Activated naive CD4-positive, alpha-beta T cell treated with anti-CD3 and anti-CD28 coated beads, Interleukin-2, amount 10 ng/mL, durations not matched to agents 7 days and 5 days (primary cell): ENCODE data around the gene NDUFS8.

ENCODE experiments used
- CTCF ChIA-PET: fragments of 350-600 bp; sonication (Branson Sonifier 250); formaldehyde crosslinking; loops from one replicate; lab custom pipeline; 2021; ENCODE audit warnings: antibody characterized with exemption; lab: Charles Lee
- DNase-seq: peaks from one replicate; pipeline ENCODE4 v3.0.0-alpha.2; 2020
- H3K27ac Mint-ChIP-seq: one replicate; pipeline ENCODE4 v1.8.0; 2021; ENCODE audit warnings: mild to moderate bottlenecking, moderate library complexity, mixed read lengths
- H3K27me3 Mint-ChIP-seq: one replicate; pipeline ENCODE4 v1.8.0; 2021; ENCODE audit warnings: mild to moderate bottlenecking, mixed read lengths
- H3K36me3 Mint-ChIP-seq: one replicate; pipeline ENCODE4 v1.8.0; 2021; ENCODE audit warnings: mixed read lengths
- H3K4me1 Mint-ChIP-seq: one replicate; pipeline ENCODE4 v1.8.0; 2021; ENCODE audit warnings: mixed read lengths
- H3K4me3 Mint-ChIP-seq: one replicate; pipeline ENCODE4 v1.8.0; 2021; ENCODE audit warnings: mild to moderate bottlenecking, moderate library complexity, mixed read lengths
- H3K9me3 Mint-ChIP-seq: one replicate; pipeline ENCODE4 v1.8.0; 2021; ENCODE audit warnings: mixed read lengths

NDUFS8 gene

DNA sequence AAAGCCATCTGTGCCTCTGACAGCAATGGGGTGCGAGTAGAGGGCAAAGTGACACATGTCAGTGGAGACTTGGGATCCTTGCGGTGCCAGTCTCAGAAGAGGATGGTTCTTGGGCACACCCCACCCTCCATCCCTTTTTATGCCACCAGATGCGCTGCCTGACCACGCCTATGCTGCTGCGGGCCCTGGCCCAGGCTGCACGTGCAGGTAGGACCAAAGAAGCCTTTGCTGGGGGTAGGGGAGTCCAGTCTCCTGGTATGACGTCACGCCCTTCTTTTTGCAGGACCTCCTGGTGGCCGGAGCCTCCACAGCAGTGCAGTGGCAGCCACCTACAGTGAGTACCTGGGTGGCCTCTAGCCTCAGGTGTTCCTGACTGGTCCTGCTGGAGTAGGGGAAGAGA is 1.5 kb downstream of the NDUFS8 start:
- CTCF ChIA-PET, result no interaction called here
- peak overlapping the region; percentile 82 for H3K4me3 Mint-ChIP-seq
- H3K27ac Mint-ChIP-seq, result peak overlapping the region; percentile 88
- H3K4me1 Mint-ChIP-seq, result peaks cover 40% of the 10 kb centered on the region
- H3K9me3 Mint-ChIP-seq, result no peaks in the 10 kb centered on the region
- no peak for DNase-seq
- peaks cover 10% of the 10 kb centered on the region for H3K36me3 Mint-ChIP-seq
- H3K27me3 Mint-ChIP-seq, result no peaks in the 10 kb centered on the region

DNA sequence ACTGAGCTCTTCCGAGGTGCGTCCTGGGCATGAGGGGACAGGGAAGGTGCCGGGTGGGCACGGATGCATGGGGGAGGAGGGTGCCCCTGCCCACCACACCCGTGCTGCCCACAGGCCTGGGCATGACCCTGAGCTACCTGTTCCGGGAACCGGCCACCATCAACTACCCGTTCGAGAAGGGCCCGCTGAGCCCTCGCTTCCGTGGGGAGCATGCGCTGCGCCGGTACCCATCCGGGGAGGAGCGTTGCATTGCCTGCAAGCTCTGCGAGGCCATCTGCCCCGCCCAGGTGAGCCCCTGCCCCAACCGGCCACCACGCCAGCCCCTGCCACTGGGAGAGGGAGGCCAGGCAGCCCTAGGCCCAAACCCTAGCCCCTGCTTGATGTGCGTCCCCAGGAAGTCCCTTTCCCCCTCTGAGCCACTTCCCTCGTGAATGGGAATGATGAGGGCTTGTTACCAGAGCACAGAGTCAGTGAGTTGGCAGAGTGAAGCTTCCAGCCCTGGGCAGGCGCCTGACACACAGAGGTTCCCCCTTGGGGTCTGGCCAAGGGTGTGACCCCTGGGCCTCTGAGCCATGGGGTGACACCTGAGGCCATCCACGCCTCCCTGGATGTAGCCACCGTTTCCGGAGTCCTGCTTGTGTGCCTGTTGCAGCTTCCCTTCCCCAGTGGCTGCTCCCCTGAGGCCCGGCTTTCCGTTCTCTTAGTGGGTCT is 2.7 kb downstream of the NDUFS8 start:
- no peaks in the 10 kb centered on the region for H3K27me3 Mint-ChIP-seq
- no peak overlapping the region for H3K4me3 Mint-ChIP-seq
- CTCF ChIA-PET, result no interaction called here
- H3K36me3 Mint-ChIP-seq, result peaks cover 10% of the 10 kb centered on the region
- DNase-seq, result no peak
- peaks cover 48% of the 10 kb centered on the region for H3K4me1 Mint-ChIP-seq
- no peaks in the 10 kb centered on the region for H3K9me3 Mint-ChIP-seq
- H3K27ac Mint-ChIP-seq, result no peak overlapping the region

DNA sequence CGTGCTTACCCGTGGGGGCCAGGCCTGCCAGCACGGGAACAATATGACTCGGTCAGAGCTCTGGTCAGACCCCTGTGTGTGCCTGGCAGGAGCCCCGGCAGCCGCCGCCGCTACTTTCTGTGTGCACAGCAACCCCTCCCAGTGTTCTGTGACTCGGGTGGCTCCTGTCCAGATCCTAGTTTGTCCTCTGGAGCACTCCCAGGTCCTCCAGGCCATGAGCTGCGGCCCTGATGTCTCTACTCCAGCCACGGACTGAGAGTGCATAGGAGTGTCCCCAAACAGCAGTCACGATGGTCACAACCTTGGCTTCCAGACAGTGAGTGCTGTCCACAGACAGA is 3.2 kb downstream of the NDUFS8 start:
- CTCF ChIA-PET, result no interaction called here
- no peak overlapping the region for H3K27ac Mint-ChIP-seq

DNA sequence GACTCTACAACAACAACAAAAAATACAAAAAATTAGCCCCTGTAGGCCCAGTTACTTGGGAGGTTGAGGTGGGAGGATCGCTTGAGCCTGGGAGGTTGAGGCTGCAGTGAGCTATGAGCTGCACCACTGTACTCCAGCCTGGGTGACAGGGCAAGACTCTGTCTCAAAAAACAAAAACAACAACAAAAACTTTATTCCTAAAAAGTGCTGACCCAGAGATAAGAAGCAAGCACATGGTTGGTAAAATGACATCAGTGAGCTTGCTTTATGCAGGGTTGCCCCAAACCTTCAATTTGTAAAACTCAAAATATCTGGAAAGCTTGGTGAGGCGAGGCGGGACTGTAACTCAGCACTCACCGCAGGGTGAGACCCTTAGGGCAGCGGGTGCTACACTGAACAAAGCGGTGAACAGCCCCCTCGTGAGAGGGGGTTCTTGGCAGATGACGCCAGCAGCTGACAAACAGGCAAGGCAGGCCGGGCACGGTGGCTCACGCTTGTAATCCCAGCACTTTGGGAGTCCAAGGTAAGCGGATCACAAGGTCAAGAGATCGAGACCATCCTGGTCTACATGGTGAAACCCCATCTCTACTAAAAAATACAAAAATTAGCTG is 4.9 kb downstream of the NDUFS8 start:
- Mint-ChIP-seq H3K4me1 (peaks cover 39% of the 10 kb centered on the region), H3K27ac (peak overlapping the region; percentile 74), H3K4me3 (no peak overlapping the region), H3K9me3 (no peaks in the 10 kb centered on the region), H3K36me3 (peaks cover 10% of the 10 kb centered on the region), H3K27me3 (no peaks in the 10 kb centered on the region)
- CTCF ChIA-PET, result interaction anchor here (1.1 kb wide), 1 partner anchor 222 kb away, joined by 3 read pairs; no protein-coding TSS in a partner anchor
- DNase-seq, result no peak

More for the DNA sequence above, 3.2 kb downstream of the NDUFS8 start:
- no peak for DNase-seq
- peaks cover 10% of the 10 kb centered on the region for H3K36me3 Mint-ChIP-seq
- H3K9me3 Mint-ChIP-seq, result no peaks in the 10 kb centered on the region
- no peak overlapping the region for H3K4me3 Mint-ChIP-seq
- no peaks in the 10 kb centered on the region for H3K27me3 Mint-ChIP-seq
- H3K4me1 Mint-ChIP-seq, result peaks cover 47% of the 10 kb centered on the region

DNA sequence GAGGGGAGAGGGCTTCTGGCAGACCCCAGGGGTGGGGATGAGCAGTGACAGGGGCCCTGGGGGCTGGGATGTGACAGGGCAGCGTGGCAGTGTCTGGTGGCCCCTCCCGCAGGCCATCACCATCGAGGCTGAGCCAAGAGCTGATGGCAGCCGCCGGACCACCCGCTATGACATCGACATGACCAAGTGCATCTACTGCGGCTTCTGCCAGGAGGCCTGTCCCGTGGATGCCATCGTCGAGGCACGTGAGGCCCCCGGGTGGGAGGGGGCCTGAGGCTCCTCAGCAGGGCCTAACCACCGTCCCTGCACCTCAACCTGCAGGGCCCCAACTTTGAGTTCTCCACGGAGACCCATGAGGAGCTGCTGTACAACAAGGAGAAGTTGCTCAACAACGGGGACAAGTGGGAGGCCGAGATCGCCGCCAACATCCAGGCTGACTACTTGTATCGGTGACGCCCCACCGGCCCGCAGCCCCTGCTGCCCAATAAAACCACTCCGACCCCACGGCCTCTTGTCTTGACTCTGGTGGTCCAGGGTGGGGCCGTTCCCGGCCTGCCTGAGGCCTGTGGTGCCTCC is 5.7 kb downstream of the NDUFS8 start:
- H3K9me3 Mint-ChIP-seq, result no peaks in the 10 kb centered on the region
- DNase-seq, result no peak
- peaks cover 40% of the 10 kb centered on the region for H3K4me1 Mint-ChIP-seq
- CTCF ChIA-PET, result no interaction called here
- no peak overlapping the region for H3K4me3 Mint-ChIP-seq
- H3K27me3 Mint-ChIP-seq, result no peaks in the 10 kb centered on the region
- H3K36me3 Mint-ChIP-seq, result peaks cover 10% of the 10 kb centered on the region
- peak overlapping the region; percentile 90 for H3K27ac Mint-ChIP-seq

DNA sequence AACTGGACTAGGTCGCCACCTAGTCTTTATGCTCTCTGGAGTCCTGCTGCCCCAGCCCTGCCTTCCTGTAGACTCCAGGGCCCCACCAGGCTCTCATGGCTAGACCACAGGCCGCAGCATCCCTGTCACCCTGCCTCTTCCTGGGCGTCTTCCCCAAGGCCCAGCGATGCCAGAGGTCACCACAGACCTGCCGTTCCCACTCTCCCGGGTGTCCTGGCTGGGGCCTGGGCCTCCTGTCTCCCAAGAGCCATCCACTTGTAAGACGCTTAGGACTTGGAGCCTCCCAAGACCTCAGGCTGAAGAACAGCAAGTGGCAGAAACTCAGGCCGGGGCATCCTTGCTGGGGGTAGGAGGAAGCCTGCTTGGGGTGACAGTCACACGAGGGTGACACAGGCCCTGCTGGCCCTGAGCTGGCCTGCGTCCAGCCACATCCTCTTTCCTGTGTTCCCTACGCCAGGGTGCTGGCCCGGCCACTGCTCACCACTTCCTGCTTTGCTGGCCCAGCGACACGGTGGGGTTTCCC is 6.3 kb downstream of the NDUFS8 start:
- H3K4me1 Mint-ChIP-seq, result peaks cover 40% of the 10 kb centered on the region
- peaks cover 11% of the 10 kb centered on the region for H3K36me3 Mint-ChIP-seq
- H3K27me3 Mint-ChIP-seq, result no peaks in the 10 kb centered on the region
- DNase-seq, result peak; percentile 50
- no peaks in the 10 kb centered on the region for H3K9me3 Mint-ChIP-seq
- H3K4me3 Mint-ChIP-seq, result peak overlapping the region; percentile 55
- peak overlapping the region; percentile 90 for H3K27ac Mint-ChIP-seq
- CTCF ChIA-PET, result no interaction called here

DNA sequence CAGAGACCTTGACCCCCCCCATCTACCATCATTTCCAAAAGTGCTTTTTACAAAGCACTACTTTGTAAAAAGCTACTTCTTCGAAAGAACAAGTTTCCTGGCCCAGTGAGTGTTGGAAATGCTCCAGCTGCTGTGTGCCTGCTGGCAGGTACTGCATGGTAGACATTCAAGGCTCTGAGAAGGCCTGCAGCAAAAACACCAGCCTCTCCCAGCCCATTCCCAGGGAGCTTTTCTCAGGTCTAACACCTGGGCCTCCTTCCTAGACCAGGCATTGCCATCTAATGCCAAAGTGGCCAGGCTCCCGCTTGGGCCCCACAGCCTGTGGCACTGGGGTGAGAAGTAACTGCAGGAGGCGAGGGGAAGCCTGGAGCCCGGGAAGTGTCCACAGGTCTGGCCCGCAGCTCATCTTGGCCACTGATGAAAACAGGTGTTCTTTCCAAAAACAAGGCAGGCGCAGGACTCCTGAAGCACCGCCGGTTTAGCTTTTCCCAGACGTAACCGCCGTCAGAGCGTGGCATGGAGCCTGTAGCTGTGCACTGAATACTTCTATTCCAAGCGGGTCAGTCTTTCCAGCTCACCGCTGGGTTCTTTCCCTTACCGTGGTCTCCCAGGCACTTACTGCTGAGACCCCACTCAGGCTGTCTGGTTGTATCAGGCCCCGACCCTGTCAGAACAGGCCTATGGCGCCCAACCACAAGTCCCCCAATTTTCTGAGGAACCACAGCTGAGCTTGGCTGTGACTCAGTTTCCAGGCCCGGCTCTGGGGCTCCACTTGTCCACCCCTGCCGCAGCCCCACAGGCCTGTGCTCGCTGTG is 7.1 kb downstream of the NDUFS8 start:
- H3K27me3 Mint-ChIP-seq, result no peaks in the 10 kb centered on the region
- peak overlapping the region; percentile 90 for H3K27ac Mint-ChIP-seq
- no peaks in the 10 kb centered on the region for H3K9me3 Mint-ChIP-seq
- peak overlapping the region; percentile 55 for H3K4me3 Mint-ChIP-seq
- CTCF ChIA-PET, result no interaction called here
- H3K4me1 Mint-ChIP-seq, result peaks cover 40% of the 10 kb centered on the region
- H3K36me3 Mint-ChIP-seq, result peaks cover 11% of the 10 kb centered on the region
- DNase-seq, result no peak

- H3K4me1 Mint-ChIP-seq, result peaks cover 40% of the 10 kb centered on the region
- H3K27me3 Mint-ChIP-seq, result no peaks in the 10 kb centered on the region
- no peaks in the 10 kb centered on the region for H3K9me3 Mint-ChIP-seq
- H3K36me3 Mint-ChIP-seq, result peaks cover 11% of the 10 kb centered on the region
- CTCF ChIA-PET, result no interaction called here
- H3K27ac Mint-ChIP-seq, result peak overlapping the region; percentile 45
- no peak for DNase-seq
- peak overlapping the region; percentile 95 for H3K4me3 Mint-ChIP-seq
These were observed 7.8 kb downstream of the NDUFS8 start for GRCh38 chr11:68038226-68038717.

DNA sequence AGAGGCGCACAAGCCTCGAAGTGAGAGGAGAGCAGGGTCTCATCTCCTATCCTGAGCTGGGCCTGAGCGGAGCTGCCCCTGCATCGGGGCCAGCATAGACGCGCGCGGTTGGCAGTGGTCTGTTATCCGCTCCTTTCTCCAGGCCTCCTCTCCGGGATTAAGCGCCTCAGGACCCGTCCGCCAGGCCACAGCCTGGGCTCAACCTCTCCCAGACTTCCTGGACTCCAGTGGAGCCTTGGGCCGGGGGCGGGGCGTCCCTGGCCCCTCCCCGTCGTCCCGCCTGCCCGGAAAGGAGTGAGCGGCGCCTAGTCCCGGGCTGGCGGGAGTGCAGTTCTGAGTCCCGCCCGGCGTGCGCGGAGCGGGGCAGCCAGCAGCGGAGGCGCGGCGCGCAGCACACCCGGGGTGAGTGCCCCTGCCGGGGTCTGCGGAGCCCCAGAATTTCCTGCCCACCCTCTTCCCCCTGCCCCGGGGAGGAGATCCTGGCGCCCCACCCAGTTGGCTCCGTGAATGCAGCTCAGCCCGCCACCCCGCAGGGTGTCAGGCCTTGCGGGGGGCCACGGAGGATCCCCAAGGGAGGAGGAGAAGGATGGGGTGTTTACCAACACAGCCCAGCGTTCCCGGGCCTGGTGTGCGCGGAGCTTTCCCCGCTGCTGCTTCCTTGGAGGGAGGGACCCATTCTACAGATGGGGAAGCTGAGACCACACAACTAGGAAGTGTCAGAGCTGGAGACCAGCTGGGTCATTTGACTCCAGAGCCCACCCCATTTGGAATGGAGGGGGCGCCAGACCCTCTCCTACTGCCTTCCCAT is 8.4 kb downstream of the NDUFS8 start, which contains the start of gene TCIRG1:
Gene TCIRG1, plus strand, starts transcription at position 308 of the 808 bp plus-strand sequence. CDS start 2,247 bp downstream, outside the sequence.
- CTCF ChIA-PET, result no interaction called here
- Mint-ChIP-seq H3K36me3 (peaks cover 8% of the 10 kb centered on the region), H3K9me3 (no peaks in the 10 kb centered on the region), H3K4me3 (peak within 1 kb of the TSS; percentile 95), H3K4me1 (peaks cover 40% of the 10 kb centered on the region), H3K27me3 (no peaks in the 10 kb centered on the region), H3K27ac (peak within 1 kb of the TSS; percentile 93)
- peak; percentile 77 for DNase-seq

DNA sequence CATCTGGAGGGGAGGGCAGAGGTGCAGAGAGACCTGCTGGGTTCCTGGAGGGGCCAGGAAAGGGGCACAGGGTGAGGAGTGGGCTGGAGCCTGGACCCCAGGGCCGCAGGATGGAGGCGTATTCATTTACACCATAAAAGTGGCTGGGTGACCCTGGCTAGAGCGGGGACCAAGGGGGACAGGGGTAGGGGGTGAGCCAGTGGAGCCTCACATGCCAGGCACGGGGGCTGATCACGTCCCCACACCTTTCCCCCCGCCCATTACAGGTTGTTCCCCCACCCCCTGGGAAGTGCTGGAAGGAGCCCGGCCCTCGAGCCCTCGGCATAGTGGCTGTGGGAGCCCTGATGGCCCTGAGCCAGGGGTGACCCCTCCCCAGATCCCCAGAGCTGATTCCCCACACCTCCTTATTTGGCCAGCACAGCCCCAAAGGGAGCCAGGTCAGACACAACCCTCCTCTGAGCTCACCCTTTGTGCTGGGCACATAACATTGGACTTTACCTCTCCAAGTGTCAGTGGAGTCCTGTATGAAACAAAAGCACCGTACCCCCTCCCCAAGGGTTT is 9.1 kb downstream of the NDUFS8 start:
- H3K36me3 Mint-ChIP-seq, result peaks cover 8% of the 10 kb centered on the region
- no peaks in the 10 kb centered on the region for H3K27me3 Mint-ChIP-seq
- H3K4me3 Mint-ChIP-seq, result peak overlapping the region; percentile 95
- no peaks in the 10 kb centered on the region for H3K9me3 Mint-ChIP-seq
- CTCF ChIA-PET, result no interaction called here
- peak overlapping the region; percentile 93 for H3K27ac Mint-ChIP-seq
- peak; percentile 40 for DNase-seq
- peaks cover 40% of the 10 kb centered on the region for H3K4me1 Mint-ChIP-seq

DNA sequence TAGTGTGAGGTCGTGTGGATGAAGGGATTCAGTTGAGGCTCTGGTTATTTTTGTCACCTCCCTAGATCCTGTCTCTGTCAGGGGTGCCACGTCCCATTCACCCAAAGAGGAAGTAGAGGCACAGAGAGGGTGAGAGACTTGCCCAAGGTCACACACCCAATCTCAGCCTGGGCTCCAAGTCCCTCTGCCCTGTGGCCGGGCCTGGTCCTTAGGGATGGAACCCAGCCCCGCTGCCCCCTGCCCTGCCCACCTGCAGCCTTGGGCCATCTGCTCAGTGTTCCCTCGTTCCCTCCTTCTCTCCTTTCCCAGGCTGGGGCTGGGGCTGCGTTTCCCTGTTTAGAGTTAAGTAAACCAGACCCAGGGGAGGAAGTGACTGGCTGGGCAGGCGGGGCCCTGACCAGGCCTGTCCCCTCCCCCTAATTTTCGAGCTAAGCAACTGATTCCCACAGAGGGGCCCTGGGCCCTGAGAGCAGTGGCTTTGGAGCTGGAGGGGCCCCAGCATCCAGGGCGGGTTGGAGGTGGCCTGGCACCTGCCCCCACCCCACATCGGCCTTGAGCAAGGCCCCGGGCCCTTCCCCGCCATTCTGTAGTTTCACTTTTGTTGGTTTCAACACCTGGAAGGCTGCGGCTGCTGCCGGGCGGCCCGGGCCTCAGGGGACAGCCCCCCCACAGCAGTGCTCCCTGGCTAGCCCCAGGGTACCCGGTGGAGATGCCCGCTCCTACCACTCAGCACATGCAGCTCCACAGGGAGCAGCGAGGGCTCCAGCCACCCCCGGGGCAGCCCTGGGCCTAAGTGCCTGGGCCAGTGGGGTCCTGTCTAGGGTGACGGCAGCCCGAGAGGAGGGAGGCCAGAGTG is 9.8 kb downstream of the NDUFS8 start:
- Mint-ChIP-seq H3K4me3 (peak overlapping the region; percentile 95), H3K27me3 (no peaks in the 10 kb centered on the region), H3K27ac (peak overlapping the region; percentile 93), H3K4me1 (peaks cover 39% of the 10 kb centered on the region), H3K9me3 (no peaks in the 10 kb centered on the region), H3K36me3 (peaks cover 8% of the 10 kb centered on the region)
- CTCF ChIA-PET, result interaction anchor here (1.6 kb wide), 1 partner anchor 30 kb away, joined by 5 read pairs; the partner anchor contains the start of gene ALDH3B1
- peak; percentile 77 for DNase-seq

- no peak for DNase-seq
- CTCF ChIA-PET, result interaction anchor here (1.6 kb wide), 1 partner anchor 31 kb away, joined by 5 read pairs; the partner anchor contains the start of gene ALDH3B1
- no peaks in the 10 kb centered on the region for H3K9me3 Mint-ChIP-seq
- H3K36me3 Mint-ChIP-seq, result peaks cover 8% of the 10 kb centered on the region
- H3K4me3 Mint-ChIP-seq, result peak overlapping the region; percentile 95
- peaks cover 32% of the 10 kb centered on the region for H3K4me1 Mint-ChIP-seq
- no peaks in the 10 kb centered on the region for H3K27me3 Mint-ChIP-seq
- H3K27ac Mint-ChIP-seq, result peak overlapping the region; percentile 93
These were observed 10.6 kb downstream of the NDUFS8 start for GRCh38 chr11:68040957-68041591.
